Anterior cingulate cortex (tissue), 58 donors: ENCODE measurements around the gene GDPD1.
"Not testable (repeated sequence)": the region's sequence is repeated elsewhere in the genome, so short reads cannot be mapped to it uniquely, and the experiment has no call there.

Experiments used
- DNase-seq, 58 donors: peaks; one replicate each; lab custom pipeline; 2025; lab: John Stamatoyannopoulos, UW

Gene GDPD1

DNA sequence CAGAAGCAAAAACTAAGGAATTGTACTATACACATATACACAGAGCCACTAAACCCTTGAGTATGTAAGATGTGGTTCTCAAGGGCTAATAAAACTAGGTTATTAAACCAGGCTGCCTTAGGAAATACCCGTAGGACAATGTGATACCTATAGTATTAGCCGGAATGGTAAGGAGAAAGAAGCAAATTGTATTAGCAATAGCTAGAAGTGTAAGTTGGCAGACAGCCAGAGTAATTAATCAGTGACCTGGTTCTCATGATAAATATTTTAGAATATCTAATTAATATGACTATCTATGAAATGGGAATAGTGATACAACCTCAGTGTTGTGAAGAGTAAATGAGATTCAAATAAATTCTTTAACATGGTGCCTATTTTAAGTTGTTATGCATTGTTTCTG, 18.6 kb downstream of the GDPD1 start:
- no peak for DNase-seq

DNA sequence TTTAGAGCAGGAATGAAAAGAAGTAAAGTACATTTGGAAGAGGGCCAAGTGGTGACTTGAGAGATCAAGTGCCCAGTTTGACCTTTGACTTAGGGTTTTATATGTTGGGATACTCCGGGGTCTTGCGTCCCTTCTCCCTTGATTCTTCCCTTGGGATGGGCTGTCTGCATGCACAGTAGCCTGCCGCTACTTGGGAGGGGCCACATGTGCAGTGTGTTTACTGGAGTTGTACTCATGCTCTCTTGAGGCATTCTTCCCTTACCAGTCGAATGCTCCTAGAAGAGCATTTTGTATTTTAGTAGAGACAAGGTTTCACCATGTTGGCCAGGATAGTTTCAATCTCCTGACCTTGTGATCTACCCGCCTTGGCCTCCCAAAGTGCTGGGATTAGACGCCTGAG, 23.8 kb downstream of the GDPD1 start:
- no peak for DNase-seq

DNA sequence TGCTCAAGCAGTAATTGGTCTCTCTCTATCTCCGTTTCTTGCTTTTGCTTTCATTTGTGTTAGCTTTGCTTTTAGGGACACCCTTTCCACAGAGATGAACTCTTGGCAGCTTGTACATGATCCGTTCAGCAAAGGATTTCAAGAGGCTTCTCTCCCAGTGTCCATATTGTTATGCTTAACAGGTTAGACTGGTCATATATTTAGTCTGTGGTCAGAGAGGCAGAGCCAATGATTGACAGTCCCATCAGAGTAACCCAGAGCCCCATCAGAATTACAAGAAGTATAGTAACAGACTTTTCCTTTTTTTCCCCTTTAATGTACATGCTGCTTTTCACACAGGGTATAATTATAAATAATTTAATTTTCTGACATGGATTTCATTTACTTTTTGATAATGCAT, 34.4 kb downstream of the GDPD1 start:
- DNase-seq = no peak

DNA sequence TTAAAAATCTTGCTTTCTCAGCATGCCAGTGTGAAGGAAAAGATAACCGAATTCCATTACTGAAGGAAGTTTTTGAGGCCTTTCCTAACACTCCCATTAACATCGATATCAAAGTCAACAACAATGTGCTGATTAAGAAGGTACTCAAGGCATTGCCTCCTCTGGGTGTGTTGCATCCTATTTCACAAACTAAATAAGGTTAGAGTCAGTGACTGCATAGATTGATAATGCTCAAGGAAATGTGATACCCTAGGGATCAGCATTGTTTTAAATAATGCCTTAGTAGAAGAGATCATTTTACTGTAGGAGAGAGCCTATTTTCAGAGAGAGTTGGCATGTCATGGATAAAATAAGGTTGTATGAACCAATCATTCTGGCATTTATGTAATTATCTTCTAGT, 36.8 kb downstream of the GDPD1 start:
- DNase-seq = no peak

DNA sequence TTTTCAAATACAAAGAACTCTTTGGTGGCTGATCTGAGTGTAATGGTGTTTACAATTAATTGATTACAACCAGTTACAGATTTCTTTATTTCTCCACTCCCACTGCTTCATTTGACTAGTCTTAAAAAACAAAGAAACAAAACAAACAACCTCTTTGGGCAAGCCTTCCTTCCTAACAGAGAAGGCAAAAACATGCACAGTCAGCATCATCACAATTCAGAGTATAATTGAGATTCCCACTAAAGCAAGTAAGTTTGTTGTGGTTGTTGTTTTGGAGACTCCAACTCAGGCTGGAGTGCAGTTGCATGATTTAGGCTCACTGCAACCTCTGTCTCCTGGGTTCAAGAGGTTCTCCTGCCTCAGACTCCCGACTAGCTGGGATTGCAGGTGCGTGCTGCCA, 40.4 kb downstream of the GDPD1 start:
- no peak for DNase-seq

DNA sequence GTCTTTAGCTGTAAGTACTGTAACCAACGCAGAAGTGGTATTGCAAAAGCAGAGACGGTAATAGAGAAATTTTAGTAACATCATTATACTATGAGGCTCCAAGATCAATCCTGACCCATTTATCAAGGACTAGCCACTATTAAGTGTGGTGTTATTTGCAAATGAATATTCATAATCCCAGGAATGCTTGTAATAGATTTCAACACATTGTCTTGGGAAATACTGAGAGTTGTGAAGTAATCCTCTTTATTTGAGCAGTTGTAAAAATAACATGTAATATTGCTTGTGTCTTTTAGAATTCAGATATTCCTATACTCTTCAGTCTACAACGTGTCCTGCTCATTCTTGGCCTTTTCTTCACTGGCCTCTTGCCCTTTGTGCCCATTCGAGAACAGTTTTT, 46.4 kb downstream of the GDPD1 start:
- no peak for DNase-seq

DNA sequence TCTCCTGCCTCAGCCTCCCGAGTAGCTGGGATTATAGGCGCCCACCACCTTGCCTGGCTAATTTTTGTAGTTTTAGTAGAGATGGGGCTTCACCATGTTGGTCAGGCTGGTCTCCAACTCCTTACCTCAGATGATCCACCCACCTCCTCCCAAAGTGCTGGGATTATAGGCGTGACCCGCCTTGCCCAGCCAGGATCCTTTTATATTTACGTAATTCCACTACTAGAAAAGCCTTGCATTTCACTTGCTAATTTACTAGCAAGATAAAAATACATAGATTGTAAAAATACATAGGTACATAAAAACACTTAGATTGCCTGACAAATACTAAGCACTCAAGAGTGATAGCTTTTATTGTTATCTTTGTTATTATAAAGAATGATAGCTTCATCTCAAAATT, 47.5 kb downstream of the GDPD1 start:
- no peak for DNase-seq

DNA sequence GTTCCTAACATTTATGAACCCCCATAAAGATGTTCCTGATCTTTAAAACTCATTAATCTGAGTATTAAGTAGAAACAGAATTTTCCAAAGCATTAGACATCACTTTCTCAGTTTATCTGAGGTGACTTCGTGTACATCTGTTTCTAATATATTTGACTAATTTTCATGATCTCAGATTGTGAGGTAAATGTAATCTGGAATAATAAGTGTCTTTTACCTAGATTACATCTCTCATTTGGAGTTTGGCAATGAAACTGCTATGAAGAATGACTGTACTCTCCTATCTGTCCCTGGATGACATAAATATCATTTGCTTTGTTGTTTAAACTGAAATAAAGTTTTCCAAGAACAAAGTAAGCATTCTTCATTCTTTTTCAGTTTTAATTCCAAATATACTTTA, 55.3 kb downstream of the GDPD1 start:
- DNase-seq = no peak

DNA sequence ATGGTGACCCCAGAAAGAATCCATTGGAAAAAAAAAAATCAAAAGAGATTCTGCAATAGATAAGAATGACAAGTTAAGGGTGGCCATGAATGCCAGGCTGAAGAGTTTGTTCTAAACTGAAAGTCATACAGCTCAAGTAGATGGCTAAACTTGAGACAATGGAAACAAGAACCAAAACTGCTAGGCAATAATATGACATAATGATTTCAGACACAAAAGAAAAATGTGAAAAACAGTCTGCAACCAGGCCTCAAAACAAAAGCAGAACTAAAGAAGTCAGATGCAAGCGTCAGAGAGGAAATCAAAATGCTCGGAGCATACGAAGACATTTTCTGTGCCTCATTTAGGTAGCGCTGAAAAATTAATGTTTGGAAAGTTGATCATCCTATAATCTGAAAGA, 56.7 kb downstream of the GDPD1 start:
- no peak for DNase-seq

DNA sequence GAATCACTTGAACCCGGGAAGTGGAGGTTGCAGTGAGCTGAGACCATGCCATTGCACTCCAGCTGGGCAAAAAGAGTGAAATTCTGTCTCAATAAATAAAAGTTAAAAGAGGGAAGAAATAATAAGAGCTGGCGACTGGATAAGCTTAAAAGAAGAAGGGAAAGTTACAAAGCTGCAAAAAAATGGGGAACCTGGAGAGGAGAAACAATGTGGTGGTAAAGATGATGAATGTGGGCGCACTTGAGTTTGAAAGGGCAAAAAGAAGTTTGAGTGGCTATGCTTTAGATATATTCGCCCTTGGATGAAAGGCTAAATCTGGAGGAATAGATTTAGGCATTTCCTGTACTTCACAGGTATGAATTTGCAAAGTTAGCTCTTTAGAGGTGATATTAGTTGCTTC, 58.1 kb downstream of the GDPD1 start:
- DNase-seq = no peak

DNA sequence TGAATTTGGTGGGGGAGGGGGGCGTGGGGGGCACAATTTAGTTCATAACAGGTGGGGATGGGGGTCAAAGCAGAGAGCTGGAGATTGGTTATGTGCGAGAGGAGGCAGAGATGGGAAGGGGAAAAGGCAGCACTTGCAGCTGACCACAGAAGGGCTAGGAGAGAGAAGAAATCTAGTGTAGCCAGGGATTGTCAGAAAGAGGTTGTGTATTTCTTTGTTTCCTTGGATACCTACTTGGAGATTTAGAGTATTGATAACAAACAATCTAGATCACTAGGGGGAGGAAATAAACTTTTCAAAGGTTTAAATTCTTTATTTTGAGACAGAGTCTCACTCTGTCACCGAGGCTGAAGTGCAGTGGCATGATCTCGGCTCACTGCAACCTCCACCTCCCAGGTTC, 64.0 kb downstream of the GDPD1 start:
- no peak for DNase-seq

DNA sequence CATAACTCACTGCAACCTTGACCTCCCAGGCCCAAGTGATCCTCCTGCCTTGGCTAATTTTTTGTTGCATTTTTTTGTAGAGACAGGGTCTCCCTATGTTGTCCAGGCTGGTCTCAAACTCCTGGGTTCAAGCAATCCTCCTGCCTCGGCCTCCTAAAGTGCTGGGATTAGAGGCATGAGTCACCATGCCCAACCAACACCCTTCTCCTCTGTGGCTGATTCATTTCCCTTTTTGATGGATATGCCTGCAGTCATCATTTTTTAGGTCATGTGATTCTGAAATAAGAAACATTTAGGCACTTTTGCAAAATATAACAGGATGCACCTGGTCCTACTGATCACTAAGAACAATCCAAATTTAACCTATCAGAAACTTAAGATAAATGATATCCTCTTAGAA, 67.1 kb downstream of the GDPD1 start:
- no peak for DNase-seq

DNA sequence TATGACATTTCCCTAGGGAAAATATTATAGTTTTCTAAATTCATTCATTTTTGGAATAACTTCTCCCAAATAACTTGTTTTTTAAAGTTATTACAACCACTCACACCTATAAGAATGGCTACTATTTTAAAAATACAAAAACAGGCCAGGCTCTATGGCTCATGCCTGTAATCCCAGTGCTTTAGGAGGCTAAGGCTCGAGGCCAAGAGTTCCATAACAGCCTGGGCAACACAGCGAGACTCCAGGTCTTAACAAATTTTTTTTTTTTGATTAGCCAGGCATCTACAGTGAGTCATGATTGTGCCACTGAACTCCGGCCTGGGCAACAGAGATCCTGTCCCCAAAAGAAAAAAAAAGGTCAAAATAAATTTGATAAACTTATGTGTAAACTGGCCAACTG, 67.6 kb downstream of the GDPD1 start:
- DNase-seq = no peak

DNA sequence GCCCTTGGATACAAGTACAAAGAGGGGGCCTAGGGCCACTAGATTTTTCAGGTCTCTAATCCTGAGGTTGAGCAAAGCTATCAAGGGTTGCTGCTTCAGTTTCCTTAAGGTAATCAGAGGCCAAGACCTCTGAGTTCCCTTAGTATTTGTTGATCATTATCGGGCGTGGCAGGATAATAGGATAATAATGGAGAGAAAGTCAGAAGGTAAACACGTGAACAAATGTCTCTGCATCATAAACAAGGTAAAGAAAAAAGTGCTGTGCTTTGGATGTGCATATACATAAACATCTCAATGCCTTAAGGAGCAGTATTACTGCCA, 69.6 kb downstream of the GDPD1 start:
- no peak for DNase-seq

DNA sequence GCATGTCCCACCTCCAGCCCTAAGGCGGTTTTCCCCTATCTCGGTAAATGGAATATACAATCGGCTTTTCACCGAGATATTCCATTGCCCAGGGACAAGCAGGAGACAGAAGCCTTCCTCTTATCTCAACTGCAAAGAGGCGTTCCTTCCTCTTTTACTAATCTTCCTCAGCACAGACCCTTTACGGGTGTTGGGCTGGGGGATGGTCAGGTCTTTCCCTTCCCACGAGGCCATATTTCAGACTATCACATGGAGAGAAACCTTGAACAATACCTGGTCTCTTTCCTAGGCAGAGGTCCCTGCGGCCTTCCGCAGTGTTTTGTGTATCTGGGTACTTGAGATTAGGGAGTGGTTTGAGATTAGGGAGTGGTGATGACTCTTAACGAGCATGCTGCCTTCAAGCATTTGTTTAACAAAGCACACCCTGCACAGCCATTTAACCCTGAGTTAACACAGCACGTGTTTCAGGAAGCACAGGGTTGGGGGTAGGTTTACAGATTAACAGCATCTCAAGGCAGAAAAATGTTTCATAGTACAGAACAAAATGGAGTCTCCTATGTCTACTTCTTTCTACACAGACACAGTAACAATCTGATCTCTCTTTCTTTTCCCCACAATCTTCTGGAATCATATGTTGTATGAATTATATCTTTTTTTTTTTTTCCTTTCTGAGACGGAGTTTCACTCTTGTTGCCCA, 70.1 kb downstream of the GDPD1 start:
- DNase-seq = not testable (repeated sequence)

DNA sequence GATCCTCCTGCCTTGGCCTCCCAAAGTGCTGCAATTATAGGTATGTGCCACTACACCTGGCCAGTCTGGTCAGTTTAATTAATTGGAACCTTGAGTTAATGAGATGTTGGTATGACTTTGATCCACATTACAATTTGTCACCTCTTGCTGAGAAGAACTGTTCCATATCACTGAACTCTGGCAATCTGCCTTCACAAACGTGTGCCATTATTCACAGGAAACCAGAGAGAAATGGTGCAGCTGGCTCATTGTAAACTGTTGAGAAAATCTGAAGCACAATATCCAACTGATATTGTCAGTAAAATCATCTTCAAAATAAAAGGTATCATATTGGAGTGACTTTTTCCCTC, 71.8 kb downstream of the GDPD1 start:
- DNase-seq = no peak

DNA sequence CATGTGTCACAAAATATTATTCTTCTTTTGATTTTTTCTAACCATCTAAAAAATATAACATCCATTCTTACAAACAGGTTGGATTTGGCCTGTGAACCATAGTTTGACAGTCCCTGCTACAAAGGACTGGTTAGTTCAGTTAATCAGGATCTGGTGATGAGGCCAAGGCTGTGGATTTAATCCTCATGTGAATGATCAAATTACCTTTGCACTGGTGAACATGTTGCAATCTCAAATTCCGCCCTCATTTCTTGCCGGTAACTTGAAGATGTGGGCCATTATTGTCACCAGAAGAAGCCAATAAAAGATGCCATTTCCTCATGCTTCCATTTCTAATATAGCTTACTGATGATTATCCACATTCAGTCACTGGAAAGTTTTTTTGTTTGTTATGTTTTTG, 75.9 kb downstream of the GDPD1 start:
- DNase-seq = no peak

DNA sequence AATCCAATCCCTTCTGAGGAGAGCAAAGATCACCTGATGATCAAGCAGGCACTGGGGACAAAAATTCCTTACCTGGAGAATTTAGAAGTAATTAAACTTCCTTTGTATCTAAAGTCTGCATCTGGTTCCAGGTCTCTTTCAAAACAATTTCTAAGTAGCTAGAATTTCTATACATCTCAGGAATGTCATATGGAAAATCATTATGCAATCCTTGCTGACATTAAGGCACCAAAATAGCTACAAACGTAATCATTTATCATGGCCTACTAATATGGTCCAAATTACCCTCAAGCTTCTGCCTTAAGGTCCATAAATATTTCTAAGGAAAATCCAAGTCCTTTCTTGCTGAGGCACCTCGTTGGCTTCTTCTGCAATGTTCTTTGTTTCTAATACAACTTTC, 78.2 kb downstream of the GDPD1 start:
- DNase-seq = no peak

DNA sequence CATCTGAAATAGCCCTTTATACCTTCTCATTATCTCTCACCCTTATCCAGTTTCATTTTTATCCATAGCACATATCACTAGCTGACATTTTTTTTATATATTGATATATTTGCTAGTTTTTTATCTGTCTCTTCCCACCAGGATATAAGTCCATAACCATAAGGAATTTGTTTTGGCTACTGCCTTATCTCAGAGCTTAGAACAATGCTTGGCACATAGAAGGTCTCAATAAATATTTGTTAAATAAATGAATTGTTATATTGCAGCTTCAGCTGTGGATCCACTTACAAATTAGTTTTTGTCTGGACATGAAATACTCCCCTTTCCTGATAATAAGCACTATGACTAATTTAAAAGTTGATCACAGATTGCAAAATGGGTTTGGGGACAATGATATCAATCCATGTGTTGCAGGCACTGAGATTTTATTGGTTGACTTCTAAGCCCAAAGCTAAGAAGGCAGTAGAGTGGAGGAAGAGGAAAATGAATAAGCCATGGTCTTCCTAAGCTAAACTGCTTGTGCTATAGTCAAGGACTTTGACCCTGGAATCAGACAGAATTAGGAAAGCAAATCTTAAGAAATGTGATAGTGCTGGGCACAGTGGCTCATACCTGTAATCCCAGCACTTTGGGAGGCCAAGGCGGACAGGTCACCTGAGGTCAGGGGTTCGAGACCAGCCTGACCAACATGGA, 79.2 kb downstream of the GDPD1 start:
- DNase-seq = no peak

DNA sequence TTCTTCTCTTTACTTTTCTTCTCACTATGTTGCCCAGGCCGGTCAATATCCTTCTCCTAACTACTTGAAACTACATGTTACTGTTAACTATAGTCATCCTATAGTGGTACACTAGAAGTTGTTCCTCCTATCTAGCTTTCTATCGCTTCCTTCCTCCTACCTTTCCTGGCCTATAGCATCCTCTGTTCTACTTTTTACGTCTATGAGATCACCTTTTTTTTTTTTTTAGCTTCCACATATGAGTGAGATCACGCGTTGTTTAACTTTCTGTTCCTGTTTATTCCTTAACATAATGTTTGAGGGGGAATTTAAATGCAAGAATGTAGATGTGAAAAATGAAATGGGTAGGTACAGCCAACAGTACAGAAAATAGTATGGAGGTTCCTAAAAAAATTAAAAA, 80.6 kb downstream of the GDPD1 start:
- DNase-seq = no peak

DNA sequence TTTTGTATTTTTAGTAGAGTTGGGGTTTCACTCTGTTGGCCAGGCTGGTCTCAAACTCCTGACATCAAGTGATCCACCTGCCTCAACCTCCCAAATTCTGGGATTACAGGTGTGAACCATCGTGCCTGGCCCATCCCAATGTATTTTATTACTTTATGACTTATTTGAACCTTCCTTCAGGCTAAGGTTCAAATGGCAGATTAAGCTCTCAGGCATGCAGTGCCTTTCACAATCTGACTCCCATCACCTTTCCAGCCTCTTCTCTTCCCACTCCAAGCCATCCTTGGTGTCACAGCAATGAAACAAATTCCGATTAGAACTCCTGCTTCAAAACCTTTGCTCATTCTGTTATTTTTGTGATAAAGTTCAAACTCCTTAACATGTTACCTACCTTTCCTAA, 84.5 kb downstream of the GDPD1 start:
- no peak for DNase-seq

DNA sequence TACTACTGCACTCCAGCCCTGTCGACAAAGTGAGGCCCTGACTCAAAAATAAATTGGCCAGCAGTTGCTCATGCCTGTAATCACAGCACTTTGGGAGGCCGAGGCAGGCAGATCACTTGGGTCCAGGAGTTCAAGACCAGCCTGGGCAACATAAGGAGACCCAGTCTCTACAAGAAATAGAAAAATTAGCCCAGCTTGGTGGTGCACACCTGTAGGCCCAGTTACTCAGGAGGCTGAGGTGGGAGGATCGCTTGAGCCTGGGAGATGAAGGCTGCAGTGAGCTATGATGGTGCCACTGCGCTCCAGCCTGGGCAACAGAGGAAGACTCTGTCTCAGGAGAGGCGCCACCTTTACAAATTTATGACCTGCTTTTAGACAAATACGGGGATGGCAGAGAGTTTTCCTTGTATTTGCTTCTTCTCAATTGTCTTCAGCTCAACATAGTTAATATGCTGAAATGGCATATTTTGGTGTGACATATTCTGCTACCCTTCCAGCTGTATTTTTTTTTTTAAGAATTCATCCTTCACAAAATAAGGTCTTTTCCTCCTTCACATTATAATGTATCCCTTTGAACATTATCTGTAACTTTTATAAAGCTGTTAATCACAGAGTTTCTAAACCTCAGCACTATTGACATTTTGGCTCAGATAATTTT, 90.1 kb downstream of the GDPD1 start:
- DNase-seq = no peak
